Suppressor macrophage (primary cell): Measurements from ENCODE around the gene CDH23.

Source experiments
- DNase-seq, 4 experiments: peaks; one replicate each; pipeline ENCODE4 v3.0.0-alpha.2; 2020 to 2022

The CDH23 gene

GRCh38 chr10:71805776-71806703, 409.3 kb downstream of the CDH23 start:
- peak; percentile 78 to 87 (median 85) for DNase-seq

GRCh38 chr10:71806704-71807556, 410.2 kb downstream of the CDH23 start:
- peak; percentile 33 to 49 (median 44) for DNase-seq

GRCh38 chr10:71807557-71808510, 411.1 kb downstream of the CDH23 start:
- DNase-seq, result peak; percentile 25 to 47 (median 42)

DNA sequence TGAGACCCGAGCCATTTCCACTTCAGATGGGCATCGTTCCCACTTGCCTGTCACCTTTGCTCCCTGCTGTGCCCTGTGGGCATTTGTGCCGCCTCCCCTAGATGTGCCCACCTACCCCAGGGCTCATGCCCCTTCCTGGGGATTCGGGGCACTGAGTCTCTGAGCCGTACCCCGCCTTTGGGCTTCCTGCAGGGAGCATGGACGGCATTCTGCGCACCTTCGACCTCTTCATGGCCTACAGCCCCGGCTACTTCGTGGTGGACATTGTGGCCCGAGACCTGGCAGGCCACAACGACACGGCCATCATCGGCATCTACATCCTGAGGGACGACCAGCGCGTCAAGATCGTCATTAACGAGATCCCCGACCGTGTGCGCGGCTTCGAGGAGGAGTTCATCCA, 412.9 kb downstream of the CDH23 start:
- peak; percentile 22 to 36 (median 30) for DNase-seq

DNA sequence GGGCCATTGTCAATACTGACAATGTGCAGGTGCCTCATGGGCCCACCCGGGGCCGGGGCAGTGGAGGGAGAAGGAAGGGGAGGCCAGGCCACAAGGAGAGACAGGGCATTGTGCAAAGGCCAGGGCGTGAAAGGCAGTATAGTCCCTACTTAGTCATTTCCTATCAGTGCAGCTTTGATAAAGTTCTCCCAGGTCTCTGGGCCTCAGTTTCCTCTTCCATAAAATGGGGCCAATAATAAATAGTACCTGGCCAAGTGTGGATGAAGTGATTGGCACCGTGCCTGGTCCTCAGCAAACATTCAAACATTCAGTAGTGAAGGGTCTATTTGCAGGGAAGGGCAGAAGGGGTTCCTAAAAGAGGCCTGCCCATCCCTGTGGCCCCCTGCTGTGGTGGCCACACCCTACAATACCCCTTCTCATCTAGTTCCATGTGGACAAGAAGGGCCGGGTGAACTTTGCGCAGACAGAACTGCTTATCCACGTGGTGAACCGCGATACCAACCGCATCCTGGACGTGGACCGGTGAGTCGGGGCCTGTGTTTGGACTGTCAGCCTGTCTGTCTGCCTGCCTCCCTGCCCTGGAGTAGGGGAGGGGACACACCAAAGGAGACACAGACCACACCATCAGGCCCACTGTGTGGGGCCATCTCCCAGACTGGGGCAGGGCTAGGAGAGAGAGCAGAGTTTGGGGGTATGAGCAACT, 413.5 kb downstream of the CDH23 start:
- peak; percentile 35 to 47 (median 42) for DNase-seq

DNA sequence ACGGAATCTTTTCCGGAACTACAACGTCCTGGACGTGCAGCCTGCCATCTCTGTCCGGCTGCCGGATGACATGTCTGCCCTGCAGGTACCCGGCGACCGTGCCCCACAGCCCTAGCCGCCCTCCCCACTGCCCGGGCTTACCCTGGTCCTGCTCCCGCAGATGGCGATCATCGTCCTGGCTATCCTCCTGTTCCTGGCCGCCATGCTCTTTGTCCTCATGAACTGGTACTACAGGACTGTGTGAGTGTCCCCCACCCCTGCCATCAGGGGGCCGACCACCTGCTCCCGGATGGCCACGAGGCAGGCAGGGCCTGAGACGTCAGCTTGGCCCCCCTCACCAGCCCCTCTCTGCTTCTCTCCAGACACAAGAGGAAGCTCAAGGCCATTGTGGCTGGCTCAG, 414.6 kb downstream of the CDH23 start:
- DNase-seq, result peak; percentile 24 to 44 (median 31)

DNA sequence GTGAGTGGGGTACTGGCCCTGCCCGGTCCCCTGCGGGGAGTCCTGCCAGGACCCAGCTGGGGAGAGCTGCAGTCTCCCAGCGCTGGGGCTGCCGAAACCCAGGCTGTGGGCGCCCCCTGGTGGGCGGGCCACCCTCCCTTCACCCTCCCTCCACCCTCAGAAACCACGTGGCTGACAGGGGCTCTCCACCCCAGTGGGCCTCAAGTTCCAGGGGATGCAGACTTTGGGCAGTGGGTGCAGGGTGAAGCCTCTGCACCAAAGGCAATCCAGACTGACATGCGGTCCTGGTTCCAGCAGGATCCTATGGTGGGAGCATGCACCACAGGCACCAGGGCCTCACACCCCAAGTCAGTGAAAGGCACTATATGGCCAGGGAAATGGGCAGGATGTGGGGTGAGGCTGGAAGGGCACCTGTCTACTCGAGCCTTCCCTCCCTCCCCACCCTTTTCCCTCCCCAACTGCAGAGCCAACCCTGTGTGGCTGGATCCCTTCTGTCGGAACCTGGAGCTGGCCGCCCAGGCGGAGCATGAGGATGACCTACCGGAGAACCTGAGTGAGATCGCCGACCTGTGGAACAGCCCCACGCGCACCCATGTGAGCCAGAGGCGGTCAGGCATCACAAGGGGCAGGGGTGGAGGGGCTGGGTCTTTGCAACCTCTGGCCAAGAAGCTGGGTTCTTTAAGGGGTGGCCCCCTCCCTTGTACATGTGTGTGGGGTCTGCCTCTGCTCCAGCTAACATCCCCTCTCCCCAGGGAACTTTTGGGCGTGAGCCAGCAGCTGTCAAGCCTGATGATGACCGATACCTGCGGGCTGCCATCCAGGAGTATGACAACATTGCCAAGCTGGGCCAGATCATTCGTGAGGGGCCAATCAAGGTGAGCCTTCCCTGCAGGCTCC, 415.5 kb downstream of the CDH23 start:
- DNase-seq, result peak; percentile 72 to 89 (median 80)

- peak; percentile 24 to 37 (median 32) for DNase-seq
These were observed 416.3 kb downstream of the CDH23 start for GRCh38 chr10:71812913-71813590.

DNA sequence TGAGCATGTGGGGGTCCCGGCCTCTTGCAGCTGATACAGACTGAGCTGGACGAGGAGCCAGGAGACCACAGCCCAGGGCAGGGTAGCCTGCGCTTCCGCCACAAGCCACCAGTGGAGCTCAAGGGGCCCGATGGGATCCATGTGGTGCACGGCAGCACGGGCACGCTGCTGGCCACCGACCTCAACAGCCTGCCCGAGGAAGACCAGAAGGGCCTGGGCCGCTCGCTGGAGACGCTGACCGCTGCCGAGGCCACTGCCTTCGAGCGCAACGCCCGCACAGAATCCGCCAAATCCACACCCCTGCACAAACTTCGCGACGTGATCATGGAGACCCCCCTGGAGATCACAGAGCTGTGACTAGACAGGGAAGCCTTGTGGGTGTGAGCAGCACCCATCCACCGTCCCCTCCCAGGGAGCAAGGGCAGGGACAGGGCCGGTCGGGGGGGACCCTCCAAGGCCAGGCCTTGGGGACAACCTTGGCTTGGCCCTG, 418.2 kb downstream of the CDH23 start:
- DNase-seq, result peak in 3 of 4 experiments; percentile 36 to 52 (median 44)

DNA sequence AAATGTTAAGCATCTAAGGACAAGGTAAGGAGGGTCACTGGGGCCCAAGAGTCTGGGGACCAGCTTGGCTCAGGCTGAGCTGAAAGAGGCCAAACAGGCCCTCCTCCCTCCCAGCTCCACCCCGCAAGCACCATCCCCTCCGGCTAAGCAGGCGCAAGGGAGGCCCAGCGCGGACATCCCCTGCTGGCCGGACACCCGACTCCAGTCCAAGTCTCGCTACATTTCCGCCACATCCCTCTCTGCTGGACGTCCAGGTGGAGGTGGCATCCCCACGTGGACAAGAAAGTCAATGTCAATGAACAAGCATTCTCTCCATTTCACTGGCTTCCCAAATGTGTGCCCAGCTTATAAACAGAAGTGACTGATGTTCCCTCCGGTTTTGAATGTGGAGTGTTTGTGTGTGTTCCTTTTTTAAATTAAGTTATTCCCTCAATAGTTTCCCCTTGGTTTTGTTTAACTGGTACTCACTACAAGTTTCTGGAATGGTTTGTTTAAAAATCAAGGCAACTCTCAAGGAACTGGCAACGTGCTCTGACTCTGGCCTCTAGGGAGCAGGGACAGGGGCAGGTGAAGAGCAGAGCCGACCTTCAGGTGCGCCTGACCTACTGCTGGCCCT, 418.9 kb downstream of the CDH23 start:
- DNase-seq, result peak in 1 of 4 experiments; percentile 31

DNA sequence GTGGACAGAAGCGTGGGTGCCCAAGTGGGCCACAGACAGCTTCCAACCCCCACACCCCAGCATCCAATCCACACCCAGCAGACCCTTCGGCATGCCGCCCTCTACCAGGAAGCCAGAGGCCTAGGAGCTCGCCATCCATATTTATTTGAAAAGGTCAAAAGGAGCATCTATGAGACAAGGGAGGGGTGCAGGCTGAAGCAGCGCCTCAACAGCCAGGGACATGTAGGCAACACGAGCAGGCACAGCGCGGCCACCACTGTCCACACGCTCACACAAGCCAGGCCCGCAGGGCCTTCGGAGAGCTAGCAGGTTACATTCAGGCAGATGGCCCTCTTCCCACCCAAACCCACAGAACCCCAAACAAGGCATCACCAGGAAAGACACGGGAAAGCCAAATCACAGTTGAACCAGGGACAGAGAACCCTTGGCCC, 419.7 kb downstream of the CDH23 start:
- peak in 1 of 4 experiments; percentile 20 for DNase-seq

- DNase-seq, result peak in 1 of 4 experiments; percentile 16
These were observed 420.4 kb downstream of the CDH23 start for GRCh38 chr10:71816936-71817618.

- DNase-seq, result peak; percentile 65 to 80 (median 73)
These were observed 421.3 kb downstream of the CDH23 start for GRCh38 chr10:71817831-71818655.

DNA sequence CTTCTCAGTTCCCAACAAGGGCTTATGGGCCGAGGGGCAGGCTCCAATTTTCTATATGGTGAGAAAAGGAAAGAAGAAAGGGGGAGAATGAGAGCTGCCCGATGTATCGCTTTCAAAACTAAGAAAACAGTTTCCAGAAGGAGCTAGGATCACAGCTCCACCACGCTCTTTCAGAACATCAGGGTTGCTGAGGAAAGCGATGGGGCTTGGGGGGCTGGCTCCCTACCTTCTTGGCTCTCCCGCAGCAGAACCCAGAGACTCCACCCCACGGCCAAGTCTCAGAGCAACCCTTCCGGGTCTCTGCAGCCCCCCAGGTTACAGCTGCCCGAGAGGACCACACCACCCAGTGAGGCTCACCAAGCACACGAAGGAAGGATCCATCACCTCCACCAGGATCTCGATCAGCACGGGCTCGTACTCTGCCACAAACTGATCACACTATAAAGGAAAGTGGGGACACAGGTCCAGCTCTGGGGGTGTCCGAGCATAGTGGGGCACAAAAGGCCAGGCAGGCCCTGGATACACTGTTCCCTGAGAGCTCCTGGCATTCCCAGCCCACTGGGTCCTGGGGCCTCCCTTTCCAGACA, 422.0 kb downstream of the CDH23 start:
- peak in 1 of 4 experiments; percentile 8 for DNase-seq

- peak in 1 of 4 experiments; percentile 10 for DNase-seq
These were observed 422.7 kb downstream of the CDH23 start for GRCh38 chr10:71819441-71819861.

- DNase-seq, result peak in 1 of 4 experiments; percentile 17
These were observed 423.3 kb downstream of the CDH23 start for GRCh38 chr10:71819985-71820384.

- DNase-seq, result peak in 1 of 4 experiments; percentile 36
These were observed 424.2 kb downstream of the CDH23 start for GRCh38 chr10:71820966-71821365.
